WTC11 (cell line): ENCODE data around the gene LRRC58.
"Not testable (repeated sequence)": the region's sequence is repeated elsewhere in the genome, so short reads cannot be mapped to it uniquely, and the experiment has no call there.

ENCODE experiments used
- CBFB ChIP-seq: sonication (generic); formaldehyde crosslinking; IDR thresholded peaks from 2 replicates; pipeline ENCODE4 v1.8.1; 2022; ENCODE audit warnings: mild to moderate bottlenecking, low read depth, missing genetic modification reagents
- CTCF ChIP-seq: fragments of 200-600 bp; IDR thresholded peaks from 2 replicates; pipeline ENCODE4 v1.8.0; 2022; ENCODE audit warnings: antibody characterized with exemption
- E2F1 ChIP-seq: sonication (generic); formaldehyde crosslinking; IDR thresholded peaks from 2 replicates; pipeline ENCODE4 v1.8.0; 2022; ENCODE audit warnings: mild to moderate bottlenecking, missing genetic modification reagents
- HMGA2 ChIP-seq: fragments of 250-450 bp; sonication (Bioruptor Pico); IDR thresholded peaks from 2 replicates; pipeline ENCODE4 v1.4.0; 2021; ENCODE audit warnings: mild to moderate bottlenecking, moderate library complexity
- MAX ChIP-seq: sonication (generic); formaldehyde crosslinking; IDR thresholded peaks from 2 replicates; pipeline ENCODE4 v1.8.0; 2022; ENCODE audit warnings: mild to moderate bottlenecking, missing genetic modification reagents
- NR3C1 ChIP-seq: sonication (generic); formaldehyde crosslinking; conservative IDR thresholded peaks from 2 replicates; pipeline ENCODE4 v1.8.1; 2023; ENCODE audit warnings: low read depth, mild to moderate bottlenecking, missing genetic modification reagents
- RELA ChIP-seq: sonication (generic); formaldehyde crosslinking; IDR thresholded peaks from 2 replicates; pipeline ENCODE4 v1.8.1; 2022; ENCODE audit warnings: missing genetic modification reagents, mild to moderate bottlenecking, borderline replicate concordance
- SP1 ChIP-seq: sonication (generic); formaldehyde crosslinking; conservative IDR thresholded peaks from 2 replicates; pipeline ENCODE4 v1.8.1; 2022; ENCODE audit warnings: missing genetic modification reagents
- STAT6 ChIP-seq: sonication (generic); formaldehyde crosslinking; conservative IDR thresholded peaks from 2 replicates; pipeline ENCODE4 v1.8.1; 2023; ENCODE audit warnings: mild to moderate bottlenecking, low read depth, missing genetic modification reagents, moderate library complexity
- USF2 ChIP-seq: sonication (generic); formaldehyde crosslinking; IDR thresholded peaks from 2 replicates; pipeline ENCODE4 v1.8.1; 2023; ENCODE audit warnings: mild to moderate bottlenecking, missing genetic modification reagents, moderate library complexity
- TF ChIP-seq, protein P1 (sequence below): sonication (generic); formaldehyde crosslinking; IDR thresholded peaks from 2 replicates; pipeline ENCODE4 v1.8.1; 2023; ENCODE audit warnings: mild to moderate bottlenecking, missing genetic modification reagents, borderline replicate concordance
- TF ChIP-seq, protein P2 (sequence below): sonication (generic); formaldehyde crosslinking; IDR thresholded peaks from 2 replicates; pipeline ENCODE4 v1.8.1; 2023; ENCODE audit warnings: mild to moderate bottlenecking, missing genetic modification reagents
- TF ChIP-seq, protein P3 (sequence below): sonication (generic); formaldehyde crosslinking; IDR thresholded peaks from 2 replicates; pipeline ENCODE4 v1.8.1; 2023; ENCODE audit warnings: mild to moderate bottlenecking, moderate library complexity, missing genetic modification reagents

- TF ChIP-seq USF2; CTCF; E2F1 (CRISPR knock-in tag); CBFB (CRISPR knock-in tag); NR3C1 (CRISPR knock-in tag); MAX (CRISPR knock-in tag); SP1 (CRISPR knock-in tag); RELA; STAT6; HMGA2 (CRISPR knock-in tag): not testable (repeated sequence)
- TF ChIP-seq, protein P1, sequence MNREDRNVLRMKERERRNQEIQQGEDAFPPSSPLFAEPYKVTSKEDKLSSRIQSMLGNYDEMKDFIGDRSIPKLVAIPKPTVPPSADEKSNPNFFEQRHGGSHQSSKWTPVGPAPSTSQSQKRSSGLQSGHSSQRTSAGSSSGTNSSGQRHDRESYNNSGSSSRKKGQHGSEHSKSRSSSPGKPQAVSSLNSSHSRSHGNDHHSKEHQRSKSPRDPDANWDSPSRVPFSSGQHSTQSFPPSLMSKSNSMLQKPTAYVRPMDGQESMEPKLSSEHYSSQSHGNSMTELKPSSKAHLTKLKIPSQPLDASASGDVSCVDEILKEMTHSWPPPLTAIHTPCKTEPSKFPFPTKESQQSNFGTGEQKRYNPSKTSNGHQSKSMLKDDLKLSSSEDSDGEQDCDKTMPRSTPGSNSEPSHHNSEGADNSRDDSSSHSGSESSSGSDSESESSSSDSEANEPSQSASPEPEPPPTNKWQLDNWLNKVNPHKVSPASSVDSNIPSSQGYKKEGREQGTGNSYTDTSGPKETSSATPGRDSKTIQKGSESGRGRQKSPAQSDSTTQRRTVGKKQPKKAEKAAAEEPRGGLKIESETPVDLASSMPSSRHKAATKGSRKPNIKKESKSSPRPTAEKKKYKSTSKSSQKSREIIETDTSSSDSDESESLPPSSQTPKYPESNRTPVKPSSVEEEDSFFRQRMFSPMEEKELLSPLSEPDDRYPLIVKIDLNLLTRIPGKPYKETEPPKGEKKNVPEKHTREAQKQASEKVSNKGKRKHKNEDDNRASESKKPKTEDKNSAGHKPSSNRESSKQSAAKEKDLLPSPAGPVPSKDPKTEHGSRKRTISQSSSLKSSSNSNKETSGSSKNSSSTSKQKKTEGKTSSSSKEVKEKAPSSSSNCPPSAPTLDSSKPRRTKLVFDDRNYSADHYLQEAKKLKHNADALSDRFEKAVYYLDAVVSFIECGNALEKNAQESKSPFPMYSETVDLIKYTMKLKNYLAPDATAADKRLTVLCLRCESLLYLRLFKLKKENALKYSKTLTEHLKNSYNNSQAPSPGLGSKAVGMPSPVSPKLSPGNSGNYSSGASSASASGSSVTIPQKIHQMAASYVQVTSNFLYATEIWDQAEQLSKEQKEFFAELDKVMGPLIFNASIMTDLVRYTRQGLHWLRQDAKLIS (CRISPR knock-in tag) = not testable (repeated sequence)
- TF ChIP-seq, protein P2, sequence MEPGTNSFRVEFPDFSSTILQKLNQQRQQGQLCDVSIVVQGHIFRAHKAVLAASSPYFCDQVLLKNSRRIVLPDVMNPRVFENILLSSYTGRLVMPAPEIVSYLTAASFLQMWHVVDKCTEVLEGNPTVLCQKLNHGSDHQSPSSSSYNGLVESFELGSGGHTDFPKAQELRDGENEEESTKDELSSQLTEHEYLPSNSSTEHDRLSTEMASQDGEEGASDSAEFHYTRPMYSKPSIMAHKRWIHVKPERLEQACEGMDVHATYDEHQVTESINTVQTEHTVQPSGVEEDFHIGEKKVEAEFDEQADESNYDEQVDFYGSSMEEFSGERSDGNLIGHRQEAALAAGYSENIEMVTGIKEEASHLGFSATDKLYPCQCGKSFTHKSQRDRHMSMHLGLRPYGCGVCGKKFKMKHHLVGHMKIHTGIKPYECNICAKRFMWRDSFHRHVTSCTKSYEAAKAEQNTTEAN (CRISPR knock-in tag) = not testable (repeated sequence)
- TF ChIP-seq, protein P3, sequence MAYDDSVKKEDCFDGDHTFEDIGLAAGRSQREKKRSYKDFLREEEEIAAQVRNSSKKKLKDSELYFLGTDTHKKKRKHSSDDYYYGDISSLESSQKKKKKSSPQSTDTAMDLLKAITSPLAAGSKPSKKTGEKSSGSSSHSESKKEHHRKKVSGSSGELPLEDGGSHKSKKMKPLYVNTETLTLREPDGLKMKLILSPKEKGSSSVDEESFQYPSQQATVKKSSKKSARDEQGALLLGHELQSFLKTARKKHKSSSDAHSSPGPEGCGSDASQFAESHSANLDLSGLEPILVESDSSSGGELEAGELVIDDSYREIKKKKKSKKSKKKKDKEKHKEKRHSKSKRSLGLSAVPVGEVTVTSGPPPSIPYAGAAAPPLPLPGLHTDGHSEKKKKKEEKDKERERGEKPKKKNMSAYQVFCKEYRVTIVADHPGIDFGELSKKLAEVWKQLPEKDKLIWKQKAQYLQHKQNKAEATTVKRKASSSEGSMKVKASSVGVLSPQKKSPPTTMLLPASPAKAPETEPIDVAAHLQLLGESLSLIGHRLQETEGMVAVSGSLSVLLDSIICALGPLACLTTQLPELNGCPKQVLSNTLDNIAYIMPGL = not testable (repeated sequence)
These were observed 25.4 kb downstream of the LRRC58 start for GRCh38 chr3:120323761-120324160.
